Measurements from ENCODE around the gene S100Z. TPM values are rescaled to one million over a fixed set of nuclear protein-coding genes. Genes with fewer than 3 reads are reported as not detected.

Gene S100Z
- total and polyA plus RNA-seq, 10 of the 15 experiments (the other 5 are each of a cell fraction or from before 2014, with no cell fraction given) = 0.12 to 0.51 (median 0.30) TPM; not detected in 2

DNA sequence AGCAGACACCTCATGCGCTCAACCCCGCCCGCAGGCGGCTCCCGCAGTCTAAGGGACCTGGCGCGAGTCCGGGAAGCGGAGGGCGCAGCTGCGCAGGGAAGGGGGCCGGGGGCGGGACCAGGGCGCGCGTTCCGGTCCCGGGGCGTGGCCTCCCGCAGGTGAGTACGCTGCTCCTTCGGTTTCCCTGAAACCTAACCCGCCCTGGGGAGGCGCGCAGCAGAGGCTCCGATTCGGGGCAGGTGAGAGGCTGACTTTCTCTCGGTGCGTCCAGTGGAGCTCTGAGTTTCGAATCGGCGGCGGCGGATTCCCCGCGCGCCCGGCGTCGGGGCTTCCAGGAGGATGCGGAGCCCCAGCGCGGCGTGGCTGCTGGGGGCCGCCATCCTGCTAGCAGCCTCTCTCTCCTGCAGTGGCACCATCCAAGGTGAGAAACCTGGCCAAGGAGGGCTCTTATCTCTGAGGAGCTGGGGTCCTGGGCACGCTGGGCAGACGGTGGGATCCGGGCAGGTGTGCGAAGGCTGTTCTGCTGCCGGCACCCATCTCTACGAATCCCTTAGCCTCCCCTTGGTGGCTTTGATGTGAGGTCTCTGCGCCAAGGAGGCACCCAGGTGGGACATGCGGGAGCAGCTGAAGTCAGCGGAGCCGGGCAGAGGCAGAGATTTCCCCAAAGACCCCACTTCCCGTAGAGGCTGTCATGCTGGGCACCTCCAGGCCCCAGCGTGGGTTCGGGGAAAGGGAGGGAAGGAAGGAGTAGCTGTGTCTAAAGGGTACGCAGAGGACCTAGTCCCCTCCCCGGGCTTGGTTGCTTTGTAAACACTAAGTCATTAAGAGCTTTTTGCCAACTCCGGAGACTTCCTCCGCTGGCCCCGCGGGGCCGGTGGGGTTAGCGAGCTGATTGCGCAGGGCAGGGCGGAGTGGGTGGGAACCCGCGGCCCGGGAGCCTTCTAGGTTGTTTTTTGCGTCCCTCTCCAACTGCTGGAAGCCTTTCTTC lies 30.7 kb upstream of the S100Z start, which contains the start of gene F2RL1:
Gene F2RL1 (plus strand): TSS at position 187 of the 988 bp plus-strand sequence. CDS start 153 bp downstream, at position 340.
- no peak within 1 kb of the TSS for H3K27ac ChIP-seq (ENCODE audit: control insufficient read depth, insufficient read depth)
- ATAC-seq (peak; percentile 54), DNase-seq (ENCODE audit: low read depth, low spot score) (no peak), FAIRE-seq (no peak)
- 31% methylated on average over 54 of the region's 72 CpGs for WGBS (ENCODE audit: insufficient coverage, insufficient replicate concordance, low lambda C conversion rate, missing lambda C conversion rate)
- in situ Hi-C loops (cut with MboI) (no loop called here), intact Hi-C loops (cut with micrococcal nuclease; ENCODE audit: unreplicated experiment) (no loop called here)
- peak within 1 kb of the TSS; percentile 47 for H2AFZ ChIP-seq (ENCODE audit: control insufficient read depth, low read depth, low read length)
- BruUV-seq (replicated peaks) = no TSS peak
- H3K36me3 ChIP-seq (ENCODE audit: control insufficient read depth in 2 of 2, insufficient read depth in 2 of 2, low read length in 1 of 2) = no peaks in the 10 kb centered on the region
- H3K9me3 ChIP-seq (replicated peaks; ENCODE audit: control insufficient read depth, insufficient read depth, low read length) = no peaks in the 10 kb centered on the region
- peaks cover 16 to 21% of the 10 kb centered on the region in 2 experiments for H3K27me3 ChIP-seq (replicated peaks in 1 of 2; ENCODE audit: control insufficient read depth in 2 of 2, insufficient read depth in 2 of 2, low read length in 1 of 2)
- H4K20me1 ChIP-seq (ENCODE audit: control insufficient read depth, insufficient read depth) = no peaks in the 10 kb centered on the region
- no peaks in the 10 kb centered on the region for H3K79me2 ChIP-seq (ENCODE audit: control insufficient read depth, insufficient read depth, low read length)
- H3K9ac ChIP-seq (ENCODE audit: control insufficient read depth, insufficient read depth, low read length) = no peak within 1 kb of the TSS
- H3K4me2 ChIP-seq (ENCODE audit: control insufficient read depth, insufficient read depth) = peak within 1 kb of the TSS; percentile 66
- ChIA-PET CTCF (no interaction called here), POLR2A (interaction anchor here (0.5 kb wide), 1 partner anchor 307 kb away, joined by 3 read pairs; no protein-coding TSS in a partner anchor), RAD21 (ENCODE audit: unreplicated experiment) (no interaction called here), SMC1A (ENCODE audit: uncharacterized antibody, unreplicated experiment) (no interaction called here)
- peak; percentile 62 for TF ChIP-seq SUZ12 (IDR thresholded peaks at IDR 0.05; ENCODE audit: unreplicated experiment)
- no peak for TF ChIP-seq CEBPB (IDR thresholded peaks at IDR 0.05; ENCODE audit: borderline replicate concordance in 1 of 2, low read depth in 2 of 2, low read length in 2 of 2)
- no peak for TF ChIP-seq WRNIP1 (IDR thresholded peaks at IDR 0.05; ENCODE audit: borderline replicate concordance, low read depth, low read length)
- TF ChIP-seq, protein P1, sequence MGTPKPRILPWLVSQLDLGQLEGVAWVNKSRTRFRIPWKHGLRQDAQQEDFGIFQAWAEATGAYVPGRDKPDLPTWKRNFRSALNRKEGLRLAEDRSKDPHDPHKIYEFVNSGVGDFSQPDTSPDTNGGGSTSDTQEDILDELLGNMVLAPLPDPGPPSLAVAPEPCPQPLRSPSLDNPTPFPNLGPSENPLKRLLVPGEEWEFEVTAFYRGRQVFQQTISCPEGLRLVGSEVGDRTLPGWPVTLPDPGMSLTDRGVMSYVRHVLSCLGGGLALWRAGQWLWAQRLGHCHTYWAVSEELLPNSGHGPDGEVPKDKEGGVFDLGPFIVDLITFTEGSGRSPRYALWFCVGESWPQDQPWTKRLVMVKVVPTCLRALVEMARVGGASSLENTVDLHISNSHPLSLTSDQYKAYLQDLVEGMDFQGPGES (IDR thresholded peaks at IDR 0.05) = no peak
- no peak for TF ChIP-seq JUNB (IDR thresholded peaks at IDR 0.05)
- TF ChIP-seq BACH1 (IDR thresholded peaks at IDR 0.05; ENCODE audit: borderline replicate concordance) = no peak
- no peak for TF ChIP-seq SIN3A (IDR thresholded peaks at IDR 0.05; ENCODE audit: low read depth, low read length)
- H3K4me1 ChIP-seq (ENCODE audit: control insufficient read depth, insufficient read depth, low read length) = no peaks in the 10 kb centered on the region
- peak within 1 kb of the TSS; percentile 47; the same call in 1 of the 2 replicates for H3K4me3 ChIP-seq
